GM19193 (cell line): ENCODE measurements around the gene CYS1.

Experiments
- POLR2A ChIP-seq: IDR thresholded peaks from 4 replicates; pipeline ENCODE4 v1.6.1; 2011; ENCODE audit not compliant: insufficient read depth, insufficient read length; ENCODE audit errors: extremely low read depth

The CYS1 gene

DNA sequence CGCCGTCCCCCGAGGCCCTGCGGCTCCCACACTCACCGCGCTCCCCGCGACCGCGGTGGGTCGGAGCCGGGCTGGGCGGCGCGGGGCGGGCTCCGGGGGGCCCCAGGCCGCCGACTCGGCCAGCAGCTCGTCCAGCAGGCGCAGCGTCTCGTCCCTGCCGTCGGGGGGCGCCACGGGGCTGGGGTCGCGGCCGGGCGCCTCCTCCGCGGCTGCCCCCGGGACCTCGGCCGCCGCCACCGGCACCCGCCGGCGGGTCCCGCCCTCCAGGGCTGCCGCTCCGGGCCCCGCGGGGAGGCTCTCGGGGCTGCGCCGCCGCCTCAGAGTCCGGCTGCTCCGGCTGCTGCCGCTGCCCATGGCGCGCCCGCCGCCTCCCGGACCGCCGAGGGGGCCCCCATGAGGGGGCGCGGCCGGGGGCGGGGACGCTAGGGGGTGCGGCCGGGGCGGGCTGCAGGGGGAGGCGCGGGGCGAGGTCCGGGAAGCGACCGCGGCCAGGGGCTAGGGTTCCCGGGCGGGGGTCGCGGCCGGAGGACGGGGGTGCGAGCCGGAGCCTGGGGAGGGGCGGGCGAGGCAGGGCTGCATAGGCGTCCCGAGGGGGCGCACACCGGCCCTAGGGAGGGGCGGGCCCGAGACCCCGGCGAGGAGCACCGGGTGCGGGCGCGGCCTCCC, at the start of gene CYS1:
TSS of gene CYS1 (minus strand) at position 542 of the 666 bp plus-strand sequence. CDS start at position 354, 188 bp downstream.
- no peak for TF ChIP-seq POLR2A

DNA sequence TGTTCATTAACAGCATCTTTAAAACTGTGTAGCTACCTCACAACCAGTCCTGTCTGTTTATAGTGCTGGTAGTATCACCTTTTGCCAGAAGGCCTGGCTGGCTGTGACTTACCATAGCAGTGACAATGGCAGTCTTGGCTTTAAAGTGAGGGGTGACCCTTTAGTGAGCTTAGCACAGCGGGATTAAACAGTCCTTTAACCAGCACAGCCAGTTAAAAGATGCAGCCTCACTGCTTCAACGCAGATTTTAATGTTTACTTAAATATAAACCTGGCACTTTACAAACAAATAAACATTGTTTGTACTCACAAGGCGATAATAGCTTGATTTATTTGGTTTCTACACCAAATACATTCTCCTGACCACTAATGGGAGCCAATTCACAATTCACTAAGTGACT, 49.3 kb upstream of the CYS1 start:
- TF ChIP-seq POLR2A, result no peak

GRCh38 chr2:10128420-10128819, 48.2 kb upstream of the CYS1 start:
- TF ChIP-seq POLR2A, result no peak

GRCh38 chr2:10126632-10127026, 46.4 kb upstream of the CYS1 start:
- TF ChIP-seq POLR2A, result no peak

- peak; percentile 8 for TF ChIP-seq POLR2A
These were observed 45.8 kb upstream of the CYS1 start for GRCh38 chr2:10125842-10126631.

DNA sequence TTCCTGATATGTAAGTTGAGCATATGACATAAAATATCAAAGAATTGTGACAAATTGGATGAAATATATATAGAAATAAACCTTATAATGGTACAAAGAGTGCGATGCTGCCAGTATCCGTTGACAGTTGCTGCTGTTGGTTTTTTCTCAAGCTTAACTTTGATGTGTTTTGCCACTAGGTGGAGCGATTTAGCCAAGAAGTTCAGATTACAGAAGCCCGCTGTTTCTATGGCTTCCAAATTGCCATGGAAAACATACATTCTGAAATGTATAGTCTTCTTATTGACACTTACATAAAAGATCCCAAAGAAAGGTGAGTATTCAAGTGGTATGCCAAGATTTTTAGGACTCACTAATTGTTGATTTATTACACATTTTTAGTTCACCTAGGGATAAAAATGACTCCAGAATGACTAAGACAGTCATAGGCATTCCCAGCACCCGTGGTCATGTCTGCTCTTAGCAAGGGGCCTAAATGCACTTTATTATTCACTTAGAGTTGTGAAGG, 44.4 kb upstream of the CYS1 start:
- TF ChIP-seq POLR2A, result no peak

- no peak for TF ChIP-seq POLR2A
These were observed 43.1 kb upstream of the CYS1 start for GRCh38 chr2:10123281-10123680.

DNA sequence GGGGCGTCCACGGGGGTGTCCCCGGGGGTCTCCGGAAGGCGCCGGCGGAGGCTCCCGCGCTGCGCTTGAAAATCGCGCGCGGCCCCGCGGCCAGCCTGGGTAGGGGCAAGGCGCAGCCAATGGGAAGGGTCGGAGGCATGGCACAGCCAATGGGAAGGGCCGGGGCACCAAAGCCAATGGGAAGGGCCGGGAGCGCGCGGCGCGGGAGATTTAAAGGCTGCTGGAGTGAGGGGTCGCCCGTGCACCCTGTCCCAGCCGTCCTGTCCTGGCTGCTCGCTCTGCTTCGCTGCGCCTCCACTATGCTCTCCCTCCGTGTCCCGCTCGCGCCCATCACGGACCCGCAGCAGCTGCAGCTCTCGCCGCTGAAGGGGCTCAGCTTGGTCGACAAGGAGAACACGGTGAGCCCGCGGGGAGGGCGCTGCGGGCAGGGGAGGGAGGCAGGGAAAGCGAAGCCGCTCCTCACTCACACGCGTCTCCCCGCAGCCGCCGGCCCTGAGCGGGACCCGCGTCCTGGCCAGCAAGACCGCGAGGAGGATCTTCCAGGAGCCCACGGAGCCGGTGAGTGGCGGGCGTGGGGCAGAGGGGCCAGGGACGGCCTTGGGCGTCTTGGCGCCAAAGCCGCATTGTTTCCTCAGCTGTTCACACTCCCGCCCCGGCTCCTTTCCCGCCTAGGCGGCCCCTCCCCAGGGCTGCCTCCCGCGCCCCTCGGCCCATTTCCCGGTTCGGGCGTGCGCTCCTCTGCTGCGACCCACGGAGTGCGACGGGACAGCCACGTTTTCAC, 42.5 kb upstream of the CYS1 start, which contains the start of gene RRM2:
TSS of gene RRM2 (plus strand) at position 240 of the 781 bp plus-strand sequence. CDS start at position 300, 60 bp downstream.
- peak; percentile 98 for TF ChIP-seq POLR2A

- TF ChIP-seq POLR2A, result no peak
These were observed 40.8 kb upstream of the CYS1 start for GRCh38 chr2:10120877-10121574.

GRCh38 chr2:10120158-10120876, 40.1 kb upstream of the CYS1 start:
- TF ChIP-seq POLR2A, result peak; percentile 87

DNA sequence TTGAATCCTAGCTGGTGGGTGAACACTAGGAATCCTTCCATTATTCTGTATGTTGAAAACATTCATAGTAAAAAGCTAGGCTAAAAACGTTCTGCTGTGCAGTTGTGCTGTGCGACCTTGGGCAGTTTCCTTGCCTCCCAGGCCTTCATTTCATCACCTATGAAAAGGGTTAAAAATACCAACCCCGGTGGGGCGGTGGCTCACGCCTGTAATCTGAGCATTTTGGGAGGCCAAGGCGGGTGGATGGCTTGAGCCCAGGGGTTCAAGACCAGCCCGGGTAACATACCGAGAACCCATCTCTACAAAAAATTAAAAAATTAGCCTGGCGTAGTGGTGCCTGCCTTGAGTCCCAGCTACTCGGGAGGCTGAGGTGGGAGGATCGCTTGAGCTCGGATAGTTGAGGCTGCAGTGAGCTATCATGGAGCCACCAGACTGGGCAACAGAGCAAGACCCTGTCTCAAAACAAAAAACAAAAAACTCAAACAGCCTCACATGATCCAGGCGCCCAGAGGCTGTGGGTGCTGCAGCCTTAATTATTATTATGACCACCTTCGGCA, 39.5 kb upstream of the CYS1 start:
- no peak for TF ChIP-seq POLR2A

GRCh38 chr2:10119027-10119325, 38.8 kb upstream of the CYS1 start:
- no peak for TF ChIP-seq POLR2A

DNA sequence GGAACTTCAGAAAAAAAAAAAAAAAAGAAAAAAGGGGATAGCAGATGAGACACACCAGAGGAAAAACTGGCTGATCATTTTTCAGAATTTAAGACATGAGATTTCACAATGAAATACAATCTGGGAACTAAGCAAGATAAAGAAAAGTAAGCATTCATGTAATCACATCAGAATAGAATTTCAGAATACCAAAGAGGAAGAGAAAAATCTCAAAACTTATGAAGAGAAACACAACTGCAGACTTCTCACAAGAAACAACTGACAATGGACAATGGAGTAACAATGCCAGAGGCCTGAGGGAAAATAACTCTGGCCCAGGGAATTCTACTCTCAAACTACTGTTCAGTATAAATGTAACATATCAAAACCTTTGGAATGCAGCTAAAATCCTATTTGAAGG, 29.1 kb upstream of the CYS1 start:
- TF ChIP-seq POLR2A, result no peak

DNA sequence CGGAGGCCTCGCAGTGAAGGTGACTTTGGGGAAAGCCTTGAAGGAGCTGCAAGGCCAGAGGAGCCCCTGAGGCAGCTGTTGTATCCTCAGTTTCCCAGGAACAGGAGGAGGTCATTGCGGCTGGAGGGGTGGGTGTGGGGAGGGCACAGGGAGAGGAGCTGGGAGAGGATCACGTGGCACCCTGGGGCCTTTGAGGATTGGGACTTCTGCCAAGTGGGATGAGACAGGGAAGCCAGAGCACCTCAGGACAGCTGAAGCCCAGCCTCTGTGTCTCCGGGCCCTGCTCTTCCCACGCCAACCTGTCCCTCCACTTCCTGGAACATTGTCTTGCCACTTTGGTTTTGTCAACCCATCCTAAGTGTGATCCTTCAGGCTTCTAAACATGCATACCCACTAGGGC, 23.0 kb upstream of the CYS1 start:
- TF ChIP-seq POLR2A, result no peak
